GM12864 (cell line): ENCODE data around the gene FGFBP3.

ENCODE experiments used
- DNase-seq: peaks from one replicate; pipeline ENCODE4 v3.0.0-alpha.2; 2011; ENCODE audit warnings: low read depth
- H3K4me3 ChIP-seq: 2 replicates; pipeline ENCODE4 v1.5.1; 2011; ENCODE audit warnings: mild to moderate bottlenecking, low read depth, low read length, control low read depth
- TF ChIP-seq, protein P1 (sequence below): IDR thresholded peaks from 2 replicates; pipeline ENCODE4 v1.5.1; 2011; ENCODE audit warnings: low read depth, mild to moderate bottlenecking, moderate library complexity, low read length, control low read depth, inconsistent platforms; ENCODE audit errors: missing control alignments

FGFBP3 gene

DNA sequence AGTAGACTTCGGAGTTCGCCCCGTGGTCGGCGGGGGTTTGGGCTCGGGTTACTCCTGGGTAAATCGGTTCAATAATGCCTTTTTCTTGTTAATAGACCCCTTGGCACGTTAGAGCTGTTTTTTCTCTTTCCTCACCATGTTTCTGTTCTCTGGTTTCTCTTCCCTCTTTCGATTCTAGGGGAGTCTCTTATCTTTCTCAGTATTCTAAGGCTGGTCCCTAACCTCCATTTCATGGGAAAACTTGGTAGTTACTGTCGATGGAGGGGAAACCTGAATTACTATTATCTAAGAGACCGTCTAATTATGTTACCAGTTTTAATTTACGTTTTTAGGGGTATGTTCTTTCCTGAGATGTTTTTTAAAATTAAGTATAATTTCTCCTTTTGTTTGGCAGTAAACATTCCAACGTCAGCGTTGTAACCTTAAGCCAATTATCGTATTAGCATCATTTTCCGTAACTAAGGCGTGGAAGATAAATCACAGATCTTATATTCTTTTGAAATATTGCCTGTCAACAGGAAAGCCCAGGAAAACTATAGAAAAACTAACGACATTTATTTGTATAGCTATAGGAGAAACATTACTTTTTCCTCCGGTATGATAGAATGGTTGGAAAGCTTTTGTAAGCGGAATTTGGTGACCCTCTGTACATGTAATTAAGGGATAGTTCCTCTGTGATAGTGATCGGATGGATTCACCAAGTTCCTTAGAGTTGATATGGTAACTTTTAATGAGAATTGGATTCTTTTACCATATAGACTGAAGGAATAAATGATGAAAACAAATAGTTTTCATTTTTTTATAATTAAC lies 15.1 kb upstream of the FGFBP3 start:
- DNase-seq, result no peak
- peak overlapping the region; percentile 100 for H3K4me3 ChIP-seq
- TF ChIP-seq, protein P1, sequence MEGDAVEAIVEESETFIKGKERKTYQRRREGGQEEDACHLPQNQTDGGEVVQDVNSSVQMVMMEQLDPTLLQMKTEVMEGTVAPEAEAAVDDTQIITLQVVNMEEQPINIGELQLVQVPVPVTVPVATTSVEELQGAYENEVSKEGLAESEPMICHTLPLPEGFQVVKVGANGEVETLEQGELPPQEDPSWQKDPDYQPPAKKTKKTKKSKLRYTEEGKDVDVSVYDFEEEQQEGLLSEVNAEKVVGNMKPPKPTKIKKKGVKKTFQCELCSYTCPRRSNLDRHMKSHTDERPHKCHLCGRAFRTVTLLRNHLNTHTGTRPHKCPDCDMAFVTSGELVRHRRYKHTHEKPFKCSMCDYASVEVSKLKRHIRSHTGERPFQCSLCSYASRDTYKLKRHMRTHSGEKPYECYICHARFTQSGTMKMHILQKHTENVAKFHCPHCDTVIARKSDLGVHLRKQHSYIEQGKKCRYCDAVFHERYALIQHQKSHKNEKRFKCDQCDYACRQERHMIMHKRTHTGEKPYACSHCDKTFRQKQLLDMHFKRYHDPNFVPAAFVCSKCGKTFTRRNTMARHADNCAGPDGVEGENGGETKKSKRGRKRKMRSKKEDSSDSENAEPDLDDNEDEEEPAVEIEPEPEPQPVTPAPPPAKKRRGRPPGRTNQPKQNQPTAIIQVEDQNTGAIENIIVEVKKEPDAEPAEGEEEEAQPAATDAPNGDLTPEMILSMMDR, result no peak

DNA sequence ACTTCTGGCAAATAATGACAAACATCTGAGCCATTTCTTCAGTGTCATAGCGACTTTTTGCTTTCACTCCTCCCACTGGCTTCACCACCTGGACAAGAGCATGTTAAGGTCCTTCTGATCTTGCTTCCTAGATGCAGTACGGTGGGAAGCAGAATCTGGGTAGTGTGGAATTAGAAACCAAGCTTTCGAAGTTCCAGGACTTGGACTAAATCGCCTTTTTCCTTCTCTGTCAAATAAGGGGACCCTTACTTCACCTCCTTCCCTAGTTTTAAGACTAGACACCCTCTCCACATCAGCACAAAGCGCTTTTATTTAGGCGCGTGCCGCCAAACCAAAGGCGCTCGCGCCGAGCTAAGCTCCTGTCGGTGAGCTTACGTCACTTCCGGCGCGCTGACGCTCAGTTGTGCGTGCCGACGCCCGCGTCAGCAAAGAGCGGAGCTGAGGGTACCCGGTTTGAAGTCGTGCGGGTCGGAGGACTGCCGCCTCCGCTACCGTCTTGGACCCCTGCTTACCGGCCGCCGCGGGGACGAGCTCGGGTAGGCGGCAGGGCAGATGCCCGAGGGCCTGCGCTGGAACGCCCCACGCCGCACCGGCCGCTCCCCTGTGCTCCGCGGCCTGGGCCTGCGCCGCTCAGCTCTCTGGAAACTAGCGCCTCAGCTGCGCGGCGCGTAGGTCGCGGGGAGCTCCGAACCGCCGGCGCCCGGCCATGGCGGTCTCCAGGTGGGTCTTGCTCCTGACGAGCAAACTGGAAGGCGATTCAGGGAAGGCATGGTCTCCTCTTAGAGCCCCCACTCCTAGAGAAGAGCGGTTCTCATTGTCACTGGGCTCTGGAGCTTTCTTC lies 14.3 kb upstream of the FGFBP3 start, which contains the start of gene BTAF1:
BTAF1 (plus strand) TSS at position 400 of the 841 bp plus-strand sequence; CDS start at position 707, 307 bp downstream.
- TF ChIP-seq, protein P1, result peak; percentile 3
- peak; percentile 84 for DNase-seq
- H3K4me3 ChIP-seq, result peak within 1 kb of the TSS; percentile 100

GRCh38 chr10:91919651-91920050 lies 10.4 kb upstream of the FGFBP3 start:
- TF ChIP-seq, protein P1, result no peak
- DNase-seq, result no peak
- H3K4me3 ChIP-seq, result no peak overlapping the region

DNA sequence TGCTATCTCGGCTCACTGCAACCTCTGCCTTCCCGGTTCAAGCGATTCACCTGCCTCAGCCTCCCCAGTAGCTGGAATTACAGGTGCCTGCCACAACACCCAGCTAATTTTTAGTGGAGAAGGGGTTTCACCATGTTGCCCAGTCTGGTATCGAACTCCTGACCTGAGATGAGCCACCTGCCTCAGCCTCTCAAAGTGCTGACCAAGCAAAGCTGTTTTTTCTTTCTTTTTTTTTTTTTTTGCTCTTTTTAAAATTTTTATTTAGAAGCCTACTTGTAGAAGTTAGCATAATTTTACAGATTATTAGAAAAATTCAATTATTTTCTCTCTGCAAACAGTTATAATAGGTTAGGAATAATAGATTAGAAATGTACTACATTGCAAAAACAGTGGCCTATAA lies 1.2 kb upstream of the FGFBP3 start:
- TF ChIP-seq, protein P1, result no peak
- DNase-seq, result no peak
- H3K4me3 ChIP-seq, result no peak overlapping the region

- TF ChIP-seq, protein P1, result peak; percentile 56
- H3K4me3 ChIP-seq, result peak overlapping the region; percentile 68
- peak; percentile 52 for DNase-seq
Observed at GRCh38 chr10:91908337-91909116, 759 bp downstream of the FGFBP3 start.

DNA sequence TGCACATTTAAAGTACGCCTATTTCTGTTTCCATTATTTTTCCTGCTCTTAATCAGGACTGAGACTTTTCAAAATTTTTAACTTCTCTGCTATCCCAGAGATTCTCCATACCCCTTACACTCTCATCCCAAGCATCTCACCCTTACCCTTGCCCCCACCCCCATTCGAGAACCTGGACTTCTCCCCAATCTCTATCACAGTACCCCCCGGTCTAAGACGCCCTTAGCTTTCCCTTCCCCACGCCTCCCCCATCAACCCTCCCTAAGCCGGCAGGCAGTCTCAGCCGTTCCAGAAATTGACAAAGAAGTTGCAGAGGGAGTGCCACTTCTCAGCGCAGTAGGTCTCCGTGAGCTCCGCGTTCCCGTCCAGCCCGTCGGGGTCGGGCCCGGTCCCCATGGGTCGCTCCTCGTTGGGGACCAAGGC lies 1.4 kb downstream of the FGFBP3 start:
- no peak for DNase-seq
- TF ChIP-seq, protein P1, result no peak
- H3K4me3 ChIP-seq, result peak overlapping the region; percentile 68
